ENCODE results near the gene SLC25A29.
A peak's percentile ranks its signal among the peaks of the same experiment; 100 is the strongest.
"Not testable (repeated sequence)": the region's sequence is repeated elsewhere in the genome, so short reads cannot be mapped to it uniquely, and the experiment has no call there.

Gene SLC25A29

DNA sequence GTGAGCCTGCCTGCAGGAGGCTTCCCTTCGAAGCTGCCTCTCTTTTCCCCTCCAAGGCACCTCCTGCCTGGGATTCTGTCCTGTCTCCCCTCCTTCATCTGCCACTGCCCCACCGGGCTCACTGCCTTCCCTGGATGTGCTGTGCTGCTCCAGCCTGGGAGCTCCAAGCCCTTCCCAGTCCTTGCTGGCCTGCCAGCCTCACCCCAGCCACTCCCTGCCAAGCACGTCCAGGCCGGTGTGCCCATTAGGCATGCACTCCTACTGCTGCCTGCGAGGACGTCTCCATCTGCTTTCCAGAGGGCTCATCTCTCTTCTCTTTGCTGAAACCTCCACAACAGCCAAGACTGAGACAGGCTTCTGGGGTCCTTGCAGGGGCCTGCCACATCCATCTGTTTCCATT lies 8.5 kb upstream of the SLC25A29 start:
- peaks cover 5% of the 10 kb centered on the region for H3K4me1 ChIP-seq (ENCODE audit: insufficient read depth, insufficient read length)
- no peaks in the 10 kb centered on the region for H3K9me3 ChIP-seq (ENCODE audit: insufficient read depth, low read length)
- H3K36me3 ChIP-seq (ENCODE audit: insufficient read depth, insufficient read length, low read length), result no peaks in the 10 kb centered on the region
- DNase-seq (ENCODE audit: low read depth, low spot score), result no peak
- TF ChIP-seq SUZ12 (IDR thresholded peaks at IDR 0.05; ENCODE audit: extremely low read depth, insufficient read depth, insufficient read length) (no peak), ZNF274 (IDR thresholded peaks at IDR 0.05; ENCODE audit: low read depth, low read length) (no peak), YY1 (IDR thresholded peaks at IDR 0.05; ENCODE audit: insufficient read depth, insufficient read length) (no peak)
- no peak overlapping the region for H3K4me3 ChIP-seq (ENCODE audit: insufficient read length, low read depth)
- no peaks in the 10 kb centered on the region for H3K27me3 ChIP-seq (ENCODE audit: insufficient read depth, insufficient read length)
- no peak overlapping the region for H3K9ac ChIP-seq (ENCODE audit: insufficient read length, low read depth)

DNA sequence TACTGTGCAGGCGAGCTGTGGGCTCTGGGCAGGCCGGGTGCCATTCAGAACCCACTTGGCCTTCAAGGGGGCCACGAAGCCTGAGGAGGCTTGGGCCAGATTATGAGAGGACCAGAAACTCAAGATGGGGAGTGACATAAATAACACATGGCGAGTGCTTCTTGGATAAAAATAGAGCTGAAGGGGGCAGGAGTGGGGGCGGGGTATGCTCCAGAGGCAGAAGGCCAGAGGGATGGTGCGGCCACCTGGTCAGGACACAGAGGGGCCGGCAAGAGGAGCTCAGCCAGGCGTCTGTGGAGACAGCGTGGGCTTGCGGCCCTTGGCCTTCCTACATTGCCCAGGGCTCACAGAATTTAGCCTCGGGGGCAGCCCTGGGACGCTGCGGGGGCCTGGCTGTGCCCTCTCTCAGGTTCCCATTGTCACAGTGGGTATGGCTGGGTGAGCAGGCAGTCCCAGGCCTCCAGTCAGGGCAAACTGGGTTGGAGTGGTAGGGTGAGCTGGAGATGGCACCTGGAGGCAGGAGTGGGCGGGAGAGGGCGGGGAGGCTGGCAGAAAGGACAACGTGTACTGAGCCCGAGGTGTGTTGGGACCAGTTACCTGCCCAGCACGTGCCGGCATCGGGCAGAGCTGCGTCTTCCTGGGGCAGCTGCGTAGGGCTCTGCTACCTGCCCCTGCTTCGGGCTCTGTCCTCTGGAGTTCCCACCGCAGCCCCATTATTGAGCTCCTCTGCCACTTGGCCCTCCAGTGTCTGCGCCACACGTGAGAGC lies 7.4 kb upstream of the SLC25A29 start:
- no peak for DNase-seq (ENCODE audit: low read depth, low spot score)
- Histone ChIP-seq H3K4me3 (ENCODE audit: insufficient read length, low read depth) (no peak overlapping the region), H3K4me1 (ENCODE audit: insufficient read depth, insufficient read length) (peaks cover 9% of the 10 kb centered on the region), H3K27me3 (ENCODE audit: insufficient read depth, insufficient read length) (no peaks in the 10 kb centered on the region), H3K36me3 (ENCODE audit: insufficient read depth, insufficient read length, low read length) (no peaks in the 10 kb centered on the region), H3K9ac (ENCODE audit: insufficient read length, low read depth) (no peak overlapping the region), H3K9me3 (ENCODE audit: insufficient read depth, low read length) (no peaks in the 10 kb centered on the region)
- TF ChIP-seq SUZ12 (IDR thresholded peaks at IDR 0.05; ENCODE audit: extremely low read depth, insufficient read depth, insufficient read length), result no peak
- no peak for TF ChIP-seq YY1 (IDR thresholded peaks at IDR 0.05; ENCODE audit: insufficient read depth, insufficient read length)
- TF ChIP-seq ZNF274 (IDR thresholded peaks at IDR 0.05; ENCODE audit: low read depth, low read length), result no peak

DNA sequence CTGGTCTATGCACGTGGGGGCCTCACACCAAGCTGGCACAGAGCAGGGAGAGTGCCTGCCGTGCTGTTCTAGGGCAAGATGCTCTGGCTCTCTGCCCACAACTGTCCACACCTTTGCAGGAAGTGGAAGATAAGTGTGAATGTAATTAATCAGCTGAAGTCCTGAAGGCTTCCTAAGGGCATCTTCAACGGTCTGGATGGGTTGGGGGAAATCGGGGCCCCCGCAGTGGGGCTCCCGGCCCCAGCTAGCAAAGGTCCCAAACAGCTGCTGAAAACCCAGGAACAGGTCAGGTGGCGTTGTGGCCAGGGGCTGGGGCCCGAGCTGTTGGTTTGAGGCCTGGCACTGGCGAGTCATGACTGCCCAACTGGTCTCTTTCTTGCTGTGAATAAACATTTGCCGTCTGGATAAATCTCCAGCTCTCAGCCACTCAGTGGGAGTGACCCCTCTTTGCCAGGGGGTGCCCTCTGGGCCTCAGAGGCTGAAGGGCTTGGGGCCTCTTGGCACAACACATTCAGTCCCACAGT lies 6.7 kb upstream of the SLC25A29 start:
- H3K9ac ChIP-seq (ENCODE audit: insufficient read length, low read depth), result peak overlapping the region; percentile 5
- DNase-seq (ENCODE audit: low read depth, low spot score), result no peak
- H3K4me1 ChIP-seq (ENCODE audit: insufficient read depth, insufficient read length), result peaks cover 10% of the 10 kb centered on the region
- H3K36me3 ChIP-seq (ENCODE audit: insufficient read depth, insufficient read length, low read length), result no peaks in the 10 kb centered on the region
- H3K27me3 ChIP-seq (ENCODE audit: insufficient read depth, insufficient read length), result no peaks in the 10 kb centered on the region
- TF ChIP-seq SUZ12 (IDR thresholded peaks at IDR 0.05; ENCODE audit: extremely low read depth, insufficient read depth, insufficient read length) (no peak), ZNF274 (IDR thresholded peaks at IDR 0.05; ENCODE audit: low read depth, low read length) (no peak)
- H3K9me3 ChIP-seq (ENCODE audit: insufficient read depth, low read length), result no peaks in the 10 kb centered on the region
- H3K4me3 ChIP-seq (ENCODE audit: insufficient read length, low read depth), result no peak overlapping the region

DNA sequence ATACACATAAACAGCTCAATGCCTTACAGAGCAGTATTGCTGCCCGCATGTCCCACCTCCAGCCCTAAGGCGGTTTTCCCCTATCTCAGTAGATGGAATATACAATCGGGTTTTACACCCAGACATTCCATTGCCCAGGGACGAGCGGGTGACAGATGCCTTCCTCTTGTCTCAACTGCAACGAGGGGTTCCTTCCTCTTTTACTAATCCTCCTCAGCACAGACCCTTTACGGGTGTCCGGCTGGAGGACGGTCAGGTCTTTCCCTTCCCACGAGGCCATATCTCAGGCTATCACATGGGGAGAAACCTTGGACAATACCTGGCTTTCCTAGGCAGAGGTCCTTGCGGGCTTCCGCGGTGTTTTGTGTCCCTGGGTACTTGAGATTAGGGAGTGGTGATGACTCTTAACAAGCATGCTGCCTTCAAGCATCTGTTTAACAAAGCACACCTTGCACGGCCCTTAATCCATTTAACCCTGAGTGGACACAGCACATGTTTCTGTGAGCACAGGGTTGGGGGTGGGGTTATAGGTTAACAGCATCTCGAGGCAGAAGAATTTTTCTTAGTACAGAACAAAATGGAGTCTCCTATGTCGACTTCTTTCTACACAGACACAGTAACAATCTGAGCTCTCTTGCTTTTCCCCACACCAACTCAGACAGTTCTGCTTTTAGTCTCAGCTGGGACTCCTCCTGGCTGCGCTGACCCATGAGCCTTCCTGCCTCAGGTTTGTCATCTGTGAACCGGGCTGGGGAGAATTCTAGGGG lies 6.0 kb upstream of the SLC25A29 start:
- H3K4me3 ChIP-seq (ENCODE audit: insufficient read length, low read depth); H3K27me3 ChIP-seq (ENCODE audit: insufficient read depth, insufficient read length); H3K9me3 ChIP-seq (ENCODE audit: insufficient read depth, low read length); H3K36me3 ChIP-seq (ENCODE audit: insufficient read depth, insufficient read length, low read length); DNase-seq (ENCODE audit: low read depth, low spot score): not testable (repeated sequence)
- peaks cover 12% of the 10 kb centered on the region for H3K4me1 ChIP-seq (ENCODE audit: insufficient read depth, insufficient read length)
- H3K9ac ChIP-seq (ENCODE audit: insufficient read length, low read depth), result peak overlapping the region; percentile 10

DNA sequence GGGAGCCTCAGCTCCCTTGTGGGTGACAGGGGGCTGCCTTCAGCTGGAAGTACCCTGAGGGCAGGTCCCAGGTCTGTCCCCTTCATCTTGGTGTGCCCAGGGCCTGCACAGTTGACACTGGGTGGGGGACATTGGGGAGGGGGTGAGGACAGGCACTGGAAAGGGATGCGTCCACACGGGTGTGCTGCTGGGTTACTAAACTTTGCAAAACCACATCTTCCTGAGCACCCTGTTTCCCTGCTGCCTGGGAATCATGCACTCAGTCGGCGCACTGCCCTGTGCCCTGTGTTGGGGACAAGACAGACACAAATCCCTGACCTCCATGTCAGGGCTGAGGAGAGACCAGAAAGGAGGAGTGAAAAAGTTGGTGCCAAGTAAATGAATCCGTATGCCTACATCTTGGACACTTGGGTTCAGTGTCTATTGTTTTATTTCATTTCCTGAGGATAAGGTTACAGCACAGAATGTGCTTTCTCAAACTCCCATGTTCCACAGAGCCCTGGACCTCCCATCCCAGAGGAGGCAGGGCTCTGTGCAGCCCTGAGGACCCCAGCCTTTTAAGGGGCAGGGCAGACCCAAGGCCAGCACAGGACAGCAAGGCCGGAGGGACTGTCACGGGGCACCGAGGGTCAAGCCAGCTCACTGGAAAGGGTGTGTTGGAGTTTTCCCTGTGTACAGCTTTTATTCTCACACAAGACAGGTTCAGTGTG lies 2.9 kb upstream of the SLC25A29 start:
- no peak for TF ChIP-seq YY1 (IDR thresholded peaks at IDR 0.05; ENCODE audit: insufficient read depth, insufficient read length)
- TF ChIP-seq SUZ12 (IDR thresholded peaks at IDR 0.05; ENCODE audit: extremely low read depth, insufficient read depth, insufficient read length), result no peak
- no peak for TF ChIP-seq ZNF274 (IDR thresholded peaks at IDR 0.05; ENCODE audit: low read depth, low read length)
- peak overlapping the region; percentile 23 for H3K9ac ChIP-seq (ENCODE audit: insufficient read length, low read depth)
- H3K4me3 ChIP-seq (ENCODE audit: insufficient read length, low read depth), result no peak overlapping the region
- H3K27me3 ChIP-seq (ENCODE audit: insufficient read depth, insufficient read length), result no peaks in the 10 kb centered on the region
- DNase-seq (ENCODE audit: low read depth, low spot score), result no peak
- peaks cover 2% of the 10 kb centered on the region for H3K36me3 ChIP-seq (ENCODE audit: insufficient read depth, insufficient read length, low read length)
- H3K4me1 ChIP-seq (ENCODE audit: insufficient read depth, insufficient read length), result peaks cover 16% of the 10 kb centered on the region
- no peaks in the 10 kb centered on the region for H3K9me3 ChIP-seq (ENCODE audit: insufficient read depth, low read length)

DNA sequence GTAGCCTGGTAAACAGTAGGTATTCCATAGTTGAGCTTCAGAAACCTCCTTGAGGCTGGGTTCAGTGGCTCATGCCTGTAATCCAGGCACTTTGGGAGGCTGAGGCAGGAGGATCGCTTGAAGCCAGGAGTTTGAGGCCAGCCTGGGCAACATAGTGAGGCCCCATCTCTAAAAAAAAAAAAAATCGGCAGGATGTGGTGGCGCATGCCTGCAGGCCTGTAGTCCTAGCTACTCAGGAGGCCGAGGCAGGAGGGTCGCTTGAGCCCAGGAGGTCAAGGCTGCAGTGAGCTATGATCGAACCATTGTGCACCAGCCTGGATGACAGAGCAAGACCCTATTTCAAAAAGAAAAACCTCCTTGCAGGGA lies 2.2 kb upstream of the SLC25A29 start:
- H3K4me3 ChIP-seq (ENCODE audit: insufficient read length, low read depth); H3K36me3 ChIP-seq (ENCODE audit: insufficient read depth, insufficient read length, low read length); H3K27me3 ChIP-seq (ENCODE audit: insufficient read depth, insufficient read length); H3K9ac ChIP-seq (ENCODE audit: insufficient read length, low read depth); H3K9me3 ChIP-seq (ENCODE audit: insufficient read depth, low read length); DNase-seq (ENCODE audit: low read depth, low spot score): not testable (repeated sequence)
- H3K4me1 ChIP-seq (ENCODE audit: insufficient read depth, insufficient read length), result peaks cover 18% of the 10 kb centered on the region

DNA sequence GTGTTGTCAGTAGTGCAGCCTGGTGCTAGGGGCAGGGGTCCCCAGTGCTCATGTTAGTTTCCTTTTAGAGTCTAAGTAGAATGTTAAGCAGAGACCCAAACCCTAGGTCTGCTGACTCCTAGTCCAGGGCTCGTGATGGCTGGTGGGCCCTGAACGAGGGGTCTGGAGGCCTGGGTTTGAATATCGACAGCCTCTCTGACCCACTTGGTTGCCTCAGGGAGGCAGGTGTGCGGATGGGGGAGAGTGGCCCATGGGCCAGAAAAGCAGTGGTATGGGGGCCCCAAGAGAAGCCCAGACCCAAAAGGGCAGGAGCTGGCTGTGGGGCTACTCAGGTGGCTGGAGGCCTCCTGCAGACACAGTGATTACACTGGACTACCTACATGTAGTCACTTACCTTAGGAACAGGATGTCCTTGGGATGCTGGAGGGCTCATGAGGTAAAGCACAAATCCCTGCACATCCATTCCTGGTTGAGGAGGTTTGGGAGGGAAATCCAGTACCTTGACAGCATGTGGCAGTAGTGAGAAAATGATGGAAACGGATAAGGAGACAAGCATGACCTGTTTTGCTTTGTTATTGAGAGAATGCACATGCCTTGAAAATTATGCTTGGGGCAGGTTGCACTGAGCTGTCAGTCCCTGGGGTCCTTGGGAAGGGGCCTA lies 1.7 kb upstream of the SLC25A29 start:
- Histone ChIP-seq H3K4me1 (ENCODE audit: insufficient read depth, insufficient read length) (peaks cover 21% of the 10 kb centered on the region), H3K9ac (ENCODE audit: insufficient read length, low read depth) (peak overlapping the region; percentile 90), H3K36me3 (ENCODE audit: insufficient read depth, insufficient read length, low read length) (peaks cover 7% of the 10 kb centered on the region), H3K9me3 (ENCODE audit: insufficient read depth, low read length) (no peaks in the 10 kb centered on the region), H3K27me3 (ENCODE audit: insufficient read depth, insufficient read length) (no peaks in the 10 kb centered on the region), H3K4me3 (ENCODE audit: insufficient read length, low read depth) (peak overlapping the region; percentile 75)
- no peak for DNase-seq (ENCODE audit: low read depth, low spot score)
- TF ChIP-seq SUZ12 (IDR thresholded peaks at IDR 0.05; ENCODE audit: extremely low read depth, insufficient read depth, insufficient read length) (no peak), ZNF274 (IDR thresholded peaks at IDR 0.05; ENCODE audit: low read depth, low read length) (no peak), YY1 (IDR thresholded peaks at IDR 0.05; ENCODE audit: insufficient read depth, insufficient read length) (no peak)
